Skeletal muscle tissue (tissue), 4 donors: Measurements from ENCODE around the gene ELN. TPM values are rescaled to one million over a fixed set of nuclear protein-coding genes. Genes with fewer than 3 reads are reported as not detected.

ENCODE experiments used
- H3K27ac ChIP-seq: one replicate; pipeline ENCODE4 v1.7.0; 2013; ENCODE audit warnings: mild to moderate bottlenecking, low read depth, low read length, inconsistent platforms
- H3K27me3 ChIP-seq, 3 donors: one replicate each; pipeline ENCODE4 v1.7.0; 2013; ENCODE audit warnings: low read length in 3 of 3; ENCODE audit not compliant: control insufficient read depth in 3 of 3, insufficient read depth in 3 of 3
- H3K36me3 ChIP-seq, 3 donors: one replicate each; pipeline ENCODE4 v1.7.0; 2013; ENCODE audit warnings: low read length in 3 of 3; ENCODE audit not compliant: control insufficient read depth in 3 of 3, insufficient read depth in 3 of 3
- H3K4me1 ChIP-seq, 3 donors: one replicate each; pipeline ENCODE4 v1.7.0; 2013; ENCODE audit warnings: low read length in 3 of 3, mild to moderate bottlenecking in 3 of 3; ENCODE audit not compliant: control insufficient read depth in 3 of 3, insufficient read depth in 3 of 3
- H3K4me3 ChIP-seq, 3 donors: one replicate each; pipeline ENCODE4 v1.7.0; 2013; ENCODE audit warnings: low read length in 3 of 3
- H3K9ac ChIP-seq, 3 donors: one replicate each; pipeline ENCODE4 v1.7.0; 2013; ENCODE audit warnings: low read length in 3 of 3, mild to moderate bottlenecking in 3 of 3, moderate library complexity in 2 of 3, low read depth in 1 of 3
- H3K9me3 ChIP-seq, 3 donors: one replicate each; pipeline ENCODE4 v1.7.0; 2013; ENCODE audit warnings: low read length in 3 of 3; ENCODE audit not compliant: control insufficient read depth in 3 of 3
- total RNA-seq: library from RNA; depleted of rRNA; stranded (reverse); fragments of >200 nt; gene quantifications from one replicate; pipeline ENCODE4 v1.2.3, GENCODE V29; 2014
- donor health status: Osteomylitis.

The ELN gene
- total RNA-seq, 1 donor from 2014 or later = 107 TPM

DNA sequence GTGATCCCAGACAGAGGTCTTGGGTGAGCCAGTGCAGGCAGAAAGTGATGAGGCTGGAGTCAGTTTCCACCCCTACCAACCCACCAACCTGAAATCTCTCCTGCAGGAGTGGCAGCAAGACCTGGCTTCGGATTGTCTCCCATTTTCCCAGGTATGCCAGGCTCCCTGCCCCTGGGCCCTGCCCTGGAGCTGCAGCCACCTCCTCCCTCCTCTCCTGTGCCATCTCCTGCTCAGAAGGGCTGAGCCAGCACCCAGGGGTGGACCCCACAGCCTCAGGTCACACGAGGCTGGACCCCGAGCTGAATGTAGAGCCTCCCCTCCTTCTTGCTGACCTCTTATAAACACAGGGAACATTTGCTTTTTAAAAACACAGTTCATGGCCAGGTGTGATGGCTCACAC is 38.7 kb downstream of the ELN start:
- H3K9ac ChIP-seq = no peak overlapping the region
- peaks cover 7% of the 10 kb centered on the region in 3 donors for H3K4me1 ChIP-seq
- H3K27me3 ChIP-seq = no peaks in the 10 kb centered on the region
- no peak overlapping the region for H3K4me3 ChIP-seq
- no peak overlapping the region for H3K27ac ChIP-seq
- no peaks in the 10 kb centered on the region for H3K9me3 ChIP-seq
- H3K36me3 ChIP-seq = peaks cover 0 to 8% (median 0%) of the 10 kb centered on the region in 3 donors

GRCh38 chr7:74068378-74069085 is 40.6 kb downstream of the ELN start:
- H3K27me3 ChIP-seq = no peaks in the 10 kb centered on the region
- H3K9ac ChIP-seq = peak overlapping the region in 1 of 3 donors; percentile 16
- no peaks in the 10 kb centered on the region for H3K4me1 ChIP-seq
- H3K36me3 ChIP-seq = peaks cover 0 to 5% (median 0%) of the 10 kb centered on the region in 3 donors
- H3K27ac ChIP-seq = no peak overlapping the region
- H3K4me3 ChIP-seq = no peak overlapping the region
- no peaks in the 10 kb centered on the region for H3K9me3 ChIP-seq

DNA sequence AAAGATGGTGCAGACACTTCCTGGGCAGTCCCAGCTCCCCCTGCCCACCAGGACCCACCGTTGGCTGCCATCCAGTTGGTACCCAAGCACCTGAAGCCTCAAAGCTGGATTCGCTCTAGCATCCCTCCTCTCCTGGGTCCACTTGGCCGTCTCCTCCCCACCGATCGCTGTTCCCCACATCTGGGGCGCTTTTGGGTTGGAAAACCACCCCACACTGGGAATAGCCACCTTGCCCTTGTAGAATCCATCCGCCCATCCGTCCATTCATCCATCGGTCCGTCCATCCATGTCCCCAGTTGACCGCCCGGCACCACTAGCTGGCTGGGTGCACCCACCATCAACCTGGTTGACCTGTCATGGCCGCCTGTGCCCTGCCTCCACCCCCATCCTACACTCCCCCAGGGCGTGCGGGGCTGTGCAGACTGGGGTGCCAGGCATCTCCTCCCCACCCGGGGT is 41.1 kb downstream of the ELN start:
- Histone ChIP-seq H3K27me3 (no peaks in the 10 kb centered on the region), H3K9ac (no peak overlapping the region), H3K36me3 (peaks cover 0 to 3% (median 0%) of the 10 kb centered on the region in 3 donors), H3K4me1 (no peaks in the 10 kb centered on the region), H3K9me3 (no peaks in the 10 kb centered on the region), H3K4me3 (no peak overlapping the region), H3K27ac (no peak overlapping the region)

GRCh38 chr7:74069790-74070618 is 42.0 kb downstream of the ELN start:
- Histone ChIP-seq H3K9ac (no peak overlapping the region), H3K27me3 (no peaks in the 10 kb centered on the region), H3K4me3 (no peak overlapping the region), H3K36me3 (no peaks in the 10 kb centered on the region), H3K9me3 (no peaks in the 10 kb centered on the region), H3K27ac (no peak overlapping the region), H3K4me1 (no peaks in the 10 kb centered on the region)

DNA sequence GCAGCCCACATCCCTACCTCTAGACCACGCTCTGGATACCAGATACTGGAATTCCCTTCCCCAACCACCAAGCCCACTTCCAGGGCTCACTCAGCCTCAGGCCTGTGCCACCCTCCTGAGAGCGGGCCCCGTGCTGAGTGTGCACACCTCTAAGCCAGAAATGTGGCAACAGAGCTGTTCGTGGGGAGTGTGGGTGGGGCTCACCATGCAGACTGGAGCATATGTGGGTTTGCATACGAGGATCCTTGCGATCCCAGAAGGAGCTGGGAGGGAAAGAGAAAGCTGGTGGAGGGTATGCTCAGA is 42.6 kb downstream of the ELN start:
- H3K27me3 ChIP-seq = no peaks in the 10 kb centered on the region
- no peaks in the 10 kb centered on the region for H3K9me3 ChIP-seq
- no peaks in the 10 kb centered on the region for H3K36me3 ChIP-seq
- no peak overlapping the region for H3K27ac ChIP-seq
- no peak overlapping the region for H3K9ac ChIP-seq
- H3K4me1 ChIP-seq = no peaks in the 10 kb centered on the region
- H3K4me3 ChIP-seq = no peak overlapping the region

- no peak overlapping the region for H3K9ac ChIP-seq
- no peak overlapping the region for H3K4me3 ChIP-seq
- no peaks in the 10 kb centered on the region for H3K27me3 ChIP-seq
- H3K36me3 ChIP-seq = no peaks in the 10 kb centered on the region
- no peaks in the 10 kb centered on the region for H3K9me3 ChIP-seq
- no peaks in the 10 kb centered on the region for H3K4me1 ChIP-seq
- H3K27ac ChIP-seq = no peak overlapping the region
These were observed 43.1 kb downstream of the ELN start for GRCh38 chr7:74071121-74071520.

GRCh38 chr7:74074770-74075169 is 46.8 kb downstream of the ELN start:
- no peaks in the 10 kb centered on the region for H3K9me3 ChIP-seq
- no peak overlapping the region for H3K27ac ChIP-seq
- H3K9ac ChIP-seq = no peak overlapping the region
- H3K4me3 ChIP-seq = no peak overlapping the region
- H3K4me1 ChIP-seq = peaks cover 3 to 5% (median 3%) of the 10 kb centered on the region in 3 donors
- no peaks in the 10 kb centered on the region for H3K36me3 ChIP-seq
- no peaks in the 10 kb centered on the region for H3K27me3 ChIP-seq

DNA sequence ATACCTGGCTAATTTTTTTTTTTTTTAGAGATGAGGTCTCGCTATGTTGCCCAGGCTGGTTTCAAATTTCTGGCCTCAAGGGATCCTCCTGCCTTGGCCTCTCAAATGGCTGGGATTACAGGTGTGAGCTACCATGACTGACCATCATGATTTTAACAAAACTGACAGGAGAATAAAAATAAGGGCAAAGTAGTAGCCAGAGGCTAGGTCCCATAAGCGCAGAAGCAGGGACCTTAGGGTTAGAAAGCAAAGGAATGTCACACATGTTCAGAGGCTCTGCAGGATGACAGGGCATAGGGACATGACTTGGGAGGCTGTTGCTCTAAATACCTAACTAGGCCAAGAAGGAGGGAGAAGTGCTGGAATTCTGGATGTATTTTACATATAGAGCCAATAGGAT is 50.5 kb downstream of the ELN start:
- H3K27me3 ChIP-seq = no peaks in the 10 kb centered on the region
- no peak overlapping the region for H3K4me3 ChIP-seq
- no peak overlapping the region for H3K27ac ChIP-seq
- H3K9me3 ChIP-seq = no peaks in the 10 kb centered on the region
- H3K4me1 ChIP-seq = peaks cover 7 to 10% (median 8%) of the 10 kb centered on the region in 3 donors
- H3K36me3 ChIP-seq = no peaks in the 10 kb centered on the region
- no peak overlapping the region for H3K9ac ChIP-seq

- peak overlapping the region in 2 of 3 donors; percentile 61 to 67 for H3K4me3 ChIP-seq
- H3K36me3 ChIP-seq = peaks cover 4 to 8% (median 6%) of the 10 kb centered on the region in 3 donors
- H3K9me3 ChIP-seq = no peaks in the 10 kb centered on the region
- H3K4me1 ChIP-seq = peaks cover 22 to 26% (median 23%) of the 10 kb centered on the region in 3 donors
- peak overlapping the region in 2 of 3 donors; percentile 50 to 77 for H3K9ac ChIP-seq
- H3K27me3 ChIP-seq = no peaks in the 10 kb centered on the region
- no peak overlapping the region for H3K27ac ChIP-seq
These were observed 54.8 kb downstream of the ELN start for GRCh38 chr7:74082770-74083116.
